RWPE1 (cell line): ENCODE measurements around the gene NAA40.

ENCODE experiments used
- CTCF ChIA-PET: fragments of 350-600 bp; sonication (Branson Sonifier 250); formaldehyde crosslinking; extraction: SDS; loops from one replicate; lab custom pipeline; 2021; lab: Yijun Ruan, JAX
- POLR2A ChIA-PET: fragments of 400-600 bp; formaldehyde crosslinking; extraction: SDS; loops from one replicate; lab custom pipeline; 2020; ENCODE audit warnings: antibody characterized with exemption; ENCODE audit not compliant: low non-redundant PET; lab: Yijun Ruan, JAX
- DNase-seq: peaks from one replicate; pipeline ENCODE4 v3.0.0; 2012; ENCODE audit warnings: low spot score
- H3K27ac ChIP-seq: fragments of 450-650 bp; 2 replicates; pipeline ENCODE4 v1.5.1; 2017
- TF ChIP-seq, protein P1 (sequence below): fragments of 450-650 bp; conservative IDR thresholded peaks from 2 replicates; pipeline ENCODE4 v1.5.1; 2017; ENCODE audit warnings: low read depth, mild to moderate bottlenecking

The NAA40 gene

GRCh38 chr11:63931876-63932275 lies 6.9 kb upstream of the NAA40 start:
- TF ChIP-seq, protein P1, sequence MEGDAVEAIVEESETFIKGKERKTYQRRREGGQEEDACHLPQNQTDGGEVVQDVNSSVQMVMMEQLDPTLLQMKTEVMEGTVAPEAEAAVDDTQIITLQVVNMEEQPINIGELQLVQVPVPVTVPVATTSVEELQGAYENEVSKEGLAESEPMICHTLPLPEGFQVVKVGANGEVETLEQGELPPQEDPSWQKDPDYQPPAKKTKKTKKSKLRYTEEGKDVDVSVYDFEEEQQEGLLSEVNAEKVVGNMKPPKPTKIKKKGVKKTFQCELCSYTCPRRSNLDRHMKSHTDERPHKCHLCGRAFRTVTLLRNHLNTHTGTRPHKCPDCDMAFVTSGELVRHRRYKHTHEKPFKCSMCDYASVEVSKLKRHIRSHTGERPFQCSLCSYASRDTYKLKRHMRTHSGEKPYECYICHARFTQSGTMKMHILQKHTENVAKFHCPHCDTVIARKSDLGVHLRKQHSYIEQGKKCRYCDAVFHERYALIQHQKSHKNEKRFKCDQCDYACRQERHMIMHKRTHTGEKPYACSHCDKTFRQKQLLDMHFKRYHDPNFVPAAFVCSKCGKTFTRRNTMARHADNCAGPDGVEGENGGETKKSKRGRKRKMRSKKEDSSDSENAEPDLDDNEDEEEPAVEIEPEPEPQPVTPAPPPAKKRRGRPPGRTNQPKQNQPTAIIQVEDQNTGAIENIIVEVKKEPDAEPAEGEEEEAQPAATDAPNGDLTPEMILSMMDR = no peak
- ChIA-PET POLR2A (no interaction called here), CTCF (interaction anchor here (0.6 kb wide), 1 partner anchor 286 kb away, joined by 4 read pairs; no protein-coding TSS in a partner anchor)
- no peak overlapping the region for H3K27ac ChIP-seq
- DNase-seq = no peak

DNA sequence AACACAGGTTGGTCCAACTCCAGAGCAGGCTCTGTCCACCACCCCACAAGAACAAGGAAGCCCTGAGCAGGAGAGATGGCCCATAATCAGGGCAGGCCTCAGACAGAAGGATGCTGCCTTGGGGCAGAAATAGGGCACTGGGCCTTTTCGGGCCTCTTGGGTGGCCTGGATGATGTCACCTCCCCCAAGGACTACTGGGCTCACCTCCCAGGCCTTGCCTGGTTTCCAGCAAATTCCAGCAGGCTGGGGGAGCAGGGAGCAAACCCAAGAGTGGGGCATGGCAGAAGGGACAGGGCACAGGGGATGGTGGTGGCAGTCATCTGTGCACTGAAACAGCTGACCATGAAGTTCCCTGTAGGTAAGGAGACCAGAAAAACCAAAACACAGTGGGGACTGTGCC lies 5.3 kb upstream of the NAA40 start:
- POLR2A ChIA-PET = no interaction called here
- H3K27ac ChIP-seq = 0 out of 2 replicates have a peak overlapping the region, but pooled peaks have one; percentile 3
- TF ChIP-seq, protein P1 = no peak
- CTCF ChIA-PET = interaction anchor here (0.6 kb wide), 1 partner anchor 1422 kb away, joined by 3 read pairs; no protein-coding TSS in a partner anchor
- DNase-seq = no peak

DNA sequence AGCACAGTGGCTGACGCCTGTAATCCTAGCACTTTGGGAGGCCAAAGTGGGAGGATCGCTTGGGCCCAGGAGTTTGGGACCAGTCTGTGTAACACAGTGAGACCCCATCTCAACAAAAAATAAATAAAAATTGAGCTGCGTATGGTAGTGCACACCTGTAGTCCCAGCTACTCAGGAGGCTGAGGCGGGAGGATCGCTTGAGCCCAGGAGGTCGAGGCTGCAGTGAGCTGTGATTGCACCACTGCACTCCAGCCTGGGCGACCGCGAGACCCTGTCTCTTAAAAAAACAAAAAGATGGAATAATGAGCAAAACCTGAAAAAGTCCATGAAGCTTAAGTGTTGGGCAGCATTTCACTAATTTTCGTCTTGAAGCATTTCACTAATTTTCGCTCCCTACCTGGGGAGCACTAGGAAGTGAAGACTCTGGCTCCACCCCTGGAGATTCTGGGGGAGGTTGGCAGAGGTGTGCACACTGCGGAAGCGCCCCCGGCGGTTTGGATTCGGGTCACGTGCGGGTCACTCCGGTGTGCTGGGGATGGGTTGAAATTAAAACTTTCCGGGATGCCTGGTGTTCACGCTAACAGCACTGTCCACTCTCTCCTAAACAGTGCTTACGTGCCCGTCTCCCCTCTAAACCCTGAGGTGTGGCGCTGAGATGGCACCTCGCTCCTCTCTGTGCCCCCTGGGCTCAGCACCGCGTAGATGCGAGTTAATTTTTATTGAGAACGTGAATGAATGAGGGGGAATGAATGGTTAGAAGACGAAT lies 906 bp upstream of the NAA40 start:
- TF ChIP-seq, protein P1 = no peak
- ChIA-PET CTCF (interaction anchor here (0.5 to 0.6 kb wide), 3 partner anchors 10 to 130 kb away, joined by 3 to 4 read pairs (median 3); no protein-coding TSS in a partner anchor), POLR2A (interaction anchor here (0.6 kb wide), 1 partner anchor 8 kb away, joined by 4 read pairs; no protein-coding TSS in a partner anchor)
- H3K27ac ChIP-seq = peak overlapping the region; percentile 89
- DNase-seq = peak; percentile 67

- ChIA-PET CTCF (no interaction called here), POLR2A (no interaction called here)
- H3K27ac ChIP-seq = peak overlapping the region; percentile 89
- TF ChIP-seq, protein P1 = no peak
- no peak for DNase-seq
Measured at GRCh38 chr11:63939397-63939891, 642 bp downstream of the NAA40 start.

DNA sequence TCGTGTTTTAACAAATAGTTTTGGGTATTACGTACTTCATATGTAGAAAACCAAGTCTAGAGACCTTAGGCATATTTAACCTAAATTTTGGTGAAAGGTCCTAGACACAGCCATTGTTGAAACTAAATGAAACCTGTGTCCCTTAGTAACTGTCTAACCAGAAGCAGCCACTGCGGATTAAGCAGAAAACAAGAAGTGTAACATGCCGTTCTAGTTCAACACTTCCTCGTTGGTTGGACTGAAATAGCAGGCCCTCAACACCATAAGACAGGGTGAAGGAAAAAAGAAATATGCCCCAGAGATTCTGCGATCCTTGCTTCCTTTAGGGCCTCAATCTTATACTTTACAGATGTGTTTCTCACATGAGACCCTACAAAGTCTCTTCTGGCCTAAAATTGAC lies 2.0 kb downstream of the NAA40 start:
- H3K27ac ChIP-seq = no peak overlapping the region
- DNase-seq = no peak
- TF ChIP-seq, protein P1 = no peak
- ChIA-PET CTCF (no interaction called here), POLR2A (no interaction called here)

GRCh38 chr11:63941901-63942300 lies 3.1 kb downstream of the NAA40 start:
- TF ChIP-seq, protein P1 = no peak
- POLR2A ChIA-PET = interaction anchor here (0.8 kb wide), 1 partner anchor 103 kb away, joined by 3 read pairs; the partner anchor contains the start of gene MARK2
- CTCF ChIA-PET = no interaction called here
- no peak for DNase-seq
- H3K27ac ChIP-seq = no peak overlapping the region
